Stimulated activated memory B cell treated with anti-CD40 and anti-IgM and Interleukin-4, amounts not matched to agents 10 μg/mL and 1 μg/mL and 100 μg/mL, for 72 hours (primary cell): Measurements from ENCODE around the gene MIX23.

Experiments used
- ATAC-seq: fragments of 150-1000 bp; cut with Tn5 transposase; 2 replicates; pipeline ENCODE4 v1.10.0; 2021
- H3K27ac Mint-ChIP-seq: one replicate; pipeline ENCODE4 v1.8.0; 2022; ENCODE audit warnings: mild to moderate bottlenecking, mixed read lengths
- H3K27me3 Mint-ChIP-seq: one replicate; pipeline ENCODE4 v1.8.0; 2022; ENCODE audit warnings: mixed read lengths
- H3K36me3 Mint-ChIP-seq: one replicate; pipeline ENCODE4 v1.8.0; 2022; ENCODE audit warnings: mixed read lengths
- H3K4me1 Mint-ChIP-seq: one replicate; pipeline ENCODE4 v1.8.0; 2022; ENCODE audit warnings: mixed read lengths
- H3K4me3 Mint-ChIP-seq: one replicate; pipeline ENCODE4 v1.8.0; 2022; ENCODE audit warnings: mild to moderate bottlenecking, moderate library complexity, mixed read lengths
- H3K9me3 Mint-ChIP-seq: one replicate; pipeline ENCODE4 v1.8.0; 2022; ENCODE audit warnings: mixed read lengths

The MIX23 gene

DNA sequence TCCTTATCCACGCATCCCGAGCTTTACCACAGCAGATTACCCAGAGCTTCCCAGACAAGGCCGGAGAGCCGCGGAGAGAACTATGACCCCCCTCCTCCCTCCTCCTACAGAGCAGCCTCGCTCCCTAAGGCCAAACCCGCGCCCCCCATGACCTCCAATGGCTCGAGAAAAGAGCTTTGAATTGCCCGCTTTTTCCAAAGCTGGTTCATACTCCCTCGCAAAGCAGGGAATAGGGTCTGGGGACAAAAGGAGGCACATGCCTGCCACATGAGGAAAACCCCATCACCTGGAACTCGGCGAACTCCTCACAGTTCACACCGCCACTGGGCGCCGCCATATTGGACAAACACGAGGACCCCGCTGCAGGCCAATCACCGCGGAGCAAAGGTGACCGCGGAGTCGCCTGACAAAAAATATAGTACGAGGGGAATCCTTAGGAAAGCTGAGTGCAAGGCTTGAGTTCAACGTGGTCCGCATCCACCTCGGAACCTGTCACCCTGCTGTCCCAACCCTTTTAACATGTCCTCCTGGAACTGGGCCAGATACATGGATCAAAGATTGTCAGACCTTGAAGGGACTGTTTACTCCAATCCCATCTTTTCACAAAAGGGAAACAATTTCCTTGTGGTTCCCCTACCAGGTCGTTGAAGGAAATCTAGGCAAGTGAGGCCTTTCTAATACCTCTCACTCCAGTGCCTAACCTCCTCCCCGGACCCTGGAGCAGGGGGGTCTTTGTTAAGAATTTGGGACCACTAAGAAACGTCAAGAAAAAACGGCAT is at the start of gene MIX23:
TSS of gene MIX23 (minus strand) at position 344 of the 779 bp plus-strand sequence. CDS start at position 337, 7 bp downstream.
- Mint-ChIP-seq H3K4me3 (peak within 1 kb of the TSS; percentile 90), H3K9me3 (no peaks in the 10 kb centered on the region), H3K27ac (peak within 1 kb of the TSS; percentile 93), H3K4me1 (peaks cover 59% of the 10 kb centered on the region), H3K36me3 (peaks cover 11% of the 10 kb centered on the region), H3K27me3 (no peaks in the 10 kb centered on the region)
- ATAC-seq, result peak; percentile 62

DNA sequence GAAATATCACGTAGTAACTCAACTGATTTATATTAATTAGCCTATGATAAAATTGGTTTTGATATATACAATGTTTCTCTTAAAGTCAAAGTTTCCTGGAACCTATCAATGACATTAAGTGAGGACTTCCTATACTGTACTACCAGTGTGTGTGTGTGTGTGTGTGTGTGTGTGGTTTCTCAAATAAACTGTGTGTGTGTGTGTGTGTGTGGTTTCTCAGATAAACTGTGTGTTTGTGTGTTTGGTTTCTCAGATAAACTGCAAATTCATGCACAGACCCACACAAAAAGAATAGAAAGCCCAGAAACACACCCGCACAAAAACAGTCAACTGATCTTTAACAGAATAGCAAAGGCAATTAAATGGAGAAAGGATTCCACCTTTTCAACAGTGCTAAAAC is 47.3 kb upstream of the MIX23 start:
- H3K27ac Mint-ChIP-seq, result no peak overlapping the region
- H3K9me3 Mint-ChIP-seq, result peaks cover 3% of the 10 kb centered on the region
- no peak overlapping the region for H3K4me3 Mint-ChIP-seq
- no peaks in the 10 kb centered on the region for H3K27me3 Mint-ChIP-seq
- ATAC-seq, result no peak
- H3K36me3 Mint-ChIP-seq, result peaks cover 82% of the 10 kb centered on the region
- H3K4me1 Mint-ChIP-seq, result peaks cover 8% of the 10 kb centered on the region

DNA sequence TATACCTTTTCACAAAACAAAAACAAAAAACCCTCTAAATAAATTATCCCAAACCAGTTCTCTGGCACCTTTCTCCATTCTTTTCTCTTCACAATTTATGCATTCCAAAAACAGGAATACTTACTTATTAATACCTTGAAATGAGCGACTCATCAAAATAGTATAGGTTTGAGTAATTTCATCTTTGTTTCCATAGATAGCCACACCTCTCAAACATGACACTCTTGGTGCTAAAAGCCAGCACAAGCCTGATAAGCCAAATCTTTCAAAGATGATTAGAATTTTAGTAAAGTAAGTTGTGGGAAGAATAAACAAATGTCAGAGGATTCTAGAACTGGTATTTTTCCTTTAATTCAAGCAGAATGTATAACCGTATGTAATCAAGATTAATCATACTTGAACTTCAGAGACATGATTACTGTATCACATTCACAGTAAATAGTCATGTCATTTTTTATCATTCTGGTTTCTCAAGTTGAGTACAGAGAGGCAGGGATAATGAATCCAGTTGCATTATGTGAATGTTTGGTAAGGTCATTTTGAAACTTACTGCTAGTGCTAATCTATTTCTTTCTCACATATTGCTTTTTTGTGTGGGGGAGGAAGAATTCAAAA is 44.9 kb upstream of the MIX23 start:
- H3K4me1 Mint-ChIP-seq, result peaks cover 8% of the 10 kb centered on the region
- H3K4me3 Mint-ChIP-seq, result no peak overlapping the region
- peaks cover 3% of the 10 kb centered on the region for H3K9me3 Mint-ChIP-seq
- no peak for ATAC-seq
- H3K27ac Mint-ChIP-seq, result peak overlapping the region; percentile 64
- H3K36me3 Mint-ChIP-seq, result peaks cover 74% of the 10 kb centered on the region
- no peaks in the 10 kb centered on the region for H3K27me3 Mint-ChIP-seq

DNA sequence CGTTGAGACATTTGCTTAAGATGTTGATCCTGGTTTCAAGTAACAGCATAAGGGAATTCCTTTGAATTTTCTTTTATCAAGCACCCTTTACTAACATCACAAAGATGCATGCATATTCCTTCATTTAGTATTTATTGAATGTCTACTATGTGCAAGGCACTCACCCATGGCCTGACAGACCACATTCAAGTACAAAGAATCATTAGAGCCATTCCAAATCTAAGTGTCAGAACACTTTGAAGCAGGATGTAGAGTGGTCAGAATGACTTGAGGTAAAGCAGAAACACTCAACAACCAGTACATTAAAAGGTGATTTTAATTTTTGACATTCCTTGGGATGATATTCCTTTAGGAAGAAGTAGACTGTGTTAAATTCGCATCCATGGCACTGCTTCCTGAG is 38.8 kb upstream of the MIX23 start:
- no peak for ATAC-seq
- Mint-ChIP-seq H3K4me3 (no peak overlapping the region), H3K27me3 (no peaks in the 10 kb centered on the region), H3K36me3 (peaks cover 32% of the 10 kb centered on the region), H3K9me3 (no peaks in the 10 kb centered on the region), H3K4me1 (peaks cover 8% of the 10 kb centered on the region), H3K27ac (no peak overlapping the region)

DNA sequence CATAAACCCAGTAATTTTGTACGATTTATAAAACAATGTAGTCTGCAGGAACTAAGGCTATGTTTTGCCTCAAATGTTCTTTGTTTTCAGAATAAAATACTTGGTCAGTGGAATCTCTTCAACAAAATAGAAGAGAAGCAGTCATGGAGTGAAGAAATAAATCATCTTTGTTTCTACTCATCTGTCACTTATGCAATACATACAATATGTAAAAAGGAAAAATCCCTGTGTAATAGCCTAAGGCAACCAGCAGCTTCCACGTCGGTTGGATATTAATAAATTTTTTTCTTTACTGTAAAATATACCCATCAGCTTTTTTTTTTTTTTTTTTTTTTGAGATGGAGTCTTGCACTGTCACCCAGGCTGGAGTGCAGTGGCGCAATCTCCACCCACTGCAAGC is 38.1 kb upstream of the MIX23 start:
- Mint-ChIP-seq H3K27ac (no peak overlapping the region), H3K4me1 (peaks cover 14% of the 10 kb centered on the region), H3K9me3 (no peaks in the 10 kb centered on the region), H3K4me3 (no peak overlapping the region), H3K36me3 (peaks cover 25% of the 10 kb centered on the region), H3K27me3 (no peaks in the 10 kb centered on the region)
- no peak for ATAC-seq

DNA sequence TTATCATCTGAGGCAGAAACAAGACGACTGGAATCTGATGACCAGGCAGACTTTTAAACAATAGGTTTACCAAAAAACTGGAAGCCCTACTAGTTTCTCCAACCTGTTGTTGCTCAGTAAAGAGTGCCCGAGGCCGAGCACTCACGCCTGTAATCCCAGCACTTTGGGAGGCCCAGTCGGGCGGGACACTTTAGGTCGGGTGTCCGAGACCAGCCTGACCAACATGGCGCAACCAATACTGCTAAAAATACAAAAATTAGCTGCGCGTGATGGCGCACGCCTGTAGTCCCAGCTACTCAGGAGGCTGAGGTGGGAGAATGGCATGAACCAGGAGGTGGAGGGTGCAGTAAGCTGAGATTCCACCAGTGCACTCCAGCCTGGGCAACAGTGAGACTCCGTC is 33.9 kb upstream of the MIX23 start:
- peaks cover 51% of the 10 kb centered on the region for H3K4me1 Mint-ChIP-seq
- no peak for ATAC-seq
- H3K4me3 Mint-ChIP-seq, result peak overlapping the region; percentile 86
- no peaks in the 10 kb centered on the region for H3K9me3 Mint-ChIP-seq
- peaks cover 35% of the 10 kb centered on the region for H3K36me3 Mint-ChIP-seq
- peak overlapping the region; percentile 93 for H3K27ac Mint-ChIP-seq
- no peaks in the 10 kb centered on the region for H3K27me3 Mint-ChIP-seq

DNA sequence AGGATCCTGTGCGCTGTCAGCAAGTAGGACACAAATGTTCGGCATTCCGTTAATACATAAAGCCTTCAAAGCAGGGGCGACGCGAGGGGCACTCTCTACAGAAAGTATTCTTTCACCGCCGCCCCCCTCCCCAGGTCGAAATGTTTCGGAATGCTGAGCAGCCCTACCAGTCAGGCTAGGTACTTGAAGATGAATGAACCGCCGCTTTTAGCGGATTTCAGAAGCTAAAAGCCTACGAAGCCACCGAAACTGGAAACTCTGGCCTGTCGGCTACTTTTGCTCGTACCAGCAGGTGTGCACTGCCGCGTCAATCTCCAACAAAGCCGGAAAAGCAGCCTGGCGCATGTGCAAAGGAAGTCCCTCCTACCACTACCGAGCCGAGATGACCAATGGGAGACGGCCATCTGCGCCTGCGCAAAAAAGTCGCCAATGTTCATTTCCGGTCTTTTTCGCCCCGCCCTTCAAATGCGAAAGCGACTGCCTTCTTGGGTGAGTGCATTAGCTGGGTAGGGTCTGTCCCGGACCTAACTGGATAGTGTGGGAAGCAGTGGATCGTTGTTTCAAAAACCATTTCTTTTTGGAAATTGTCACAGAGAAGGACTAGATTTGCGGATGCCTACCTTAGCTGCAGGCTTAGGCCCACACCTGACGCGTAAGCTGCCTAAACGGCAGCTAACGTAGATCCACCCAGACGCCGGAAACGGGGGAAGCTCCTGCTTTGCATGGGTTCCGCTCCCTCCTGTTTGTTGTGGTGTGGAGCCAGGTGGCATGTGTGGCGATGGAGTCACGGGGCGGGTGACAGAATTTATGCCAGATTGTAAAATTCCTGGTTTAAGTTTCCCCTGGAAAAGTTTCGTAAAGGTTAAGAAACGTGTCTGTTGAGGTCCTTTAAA is 33.0 kb upstream of the MIX23 start, which contains the start of gene WDR5B:
TSS of gene WDR5B (minus strand) at position 301 of the 893 bp plus-strand sequence. CDS start 534 bp downstream, outside the sequence.
- Mint-ChIP-seq H3K36me3 (peaks cover 31% of the 10 kb centered on the region), H3K9me3 (no peaks in the 10 kb centered on the region), H3K27me3 (no peaks in the 10 kb centered on the region), H3K27ac (peak within 1 kb of the TSS; percentile 93), H3K4me3 (peak within 1 kb of the TSS; percentile 86), H3K4me1 (peaks cover 53% of the 10 kb centered on the region)
- peak; percentile 98 for ATAC-seq

DNA sequence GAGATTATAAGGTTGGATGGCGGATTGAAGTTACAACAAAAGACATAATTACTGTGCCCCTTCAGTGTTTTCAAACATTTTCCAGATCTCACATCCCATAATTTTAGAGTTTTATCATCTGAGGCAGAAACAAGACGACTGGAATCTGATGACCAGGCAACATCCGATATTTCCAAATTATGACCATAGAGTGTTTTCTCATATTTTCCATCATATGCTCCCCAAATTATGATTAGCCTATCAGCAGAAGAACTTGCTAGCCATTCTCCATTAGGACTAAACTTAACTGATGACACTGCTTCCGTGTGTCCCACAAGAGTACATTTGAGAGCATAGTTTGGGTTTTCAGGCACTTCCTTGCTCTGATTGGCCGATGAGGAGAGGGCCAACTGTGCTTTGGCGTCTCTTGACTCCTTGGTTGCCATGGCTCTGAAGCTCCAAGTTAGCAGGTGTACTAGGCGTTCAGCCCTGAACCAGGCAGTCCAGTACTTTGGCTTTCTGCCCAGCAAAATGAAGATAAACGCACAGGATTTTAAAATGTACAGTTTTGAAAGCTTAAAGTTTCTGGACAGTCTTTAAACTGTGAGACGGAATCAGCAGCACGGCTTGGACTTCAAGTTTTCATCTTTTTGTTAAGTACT is 32.2 kb upstream of the MIX23 start:
- H3K27me3 Mint-ChIP-seq, result no peaks in the 10 kb centered on the region
- H3K4me1 Mint-ChIP-seq, result peaks cover 54% of the 10 kb centered on the region
- H3K4me3 Mint-ChIP-seq, result peak overlapping the region; percentile 86
- peak overlapping the region; percentile 93 for H3K27ac Mint-ChIP-seq
- peaks cover 28% of the 10 kb centered on the region for H3K36me3 Mint-ChIP-seq
- peak; percentile 74 for ATAC-seq
- no peaks in the 10 kb centered on the region for H3K9me3 Mint-ChIP-seq

DNA sequence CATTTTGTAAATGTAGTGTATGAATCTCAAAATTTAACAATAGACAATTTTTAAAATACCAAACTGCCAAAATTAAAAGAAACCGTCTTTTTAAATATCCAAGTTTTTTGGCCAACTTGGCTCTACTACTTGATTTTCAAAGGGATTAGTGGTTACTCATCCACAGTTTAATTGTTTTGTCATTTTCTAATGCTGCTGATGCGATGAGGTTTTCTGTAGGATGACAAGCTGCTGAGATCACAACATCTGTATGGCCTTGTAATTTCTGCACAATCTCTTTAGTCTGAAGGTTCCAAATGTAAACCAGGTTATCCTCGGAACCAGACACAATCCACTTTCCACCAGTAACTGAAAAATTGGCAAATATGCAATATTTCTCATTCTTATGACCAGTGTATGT is 31.4 kb upstream of the MIX23 start:
- ATAC-seq, result no peak
- Mint-ChIP-seq H3K4me1 (peaks cover 60% of the 10 kb centered on the region), H3K27ac (peak overlapping the region; percentile 93), H3K27me3 (no peaks in the 10 kb centered on the region), H3K36me3 (peaks cover 30% of the 10 kb centered on the region), H3K4me3 (peak overlapping the region; percentile 86), H3K9me3 (no peaks in the 10 kb centered on the region)

DNA sequence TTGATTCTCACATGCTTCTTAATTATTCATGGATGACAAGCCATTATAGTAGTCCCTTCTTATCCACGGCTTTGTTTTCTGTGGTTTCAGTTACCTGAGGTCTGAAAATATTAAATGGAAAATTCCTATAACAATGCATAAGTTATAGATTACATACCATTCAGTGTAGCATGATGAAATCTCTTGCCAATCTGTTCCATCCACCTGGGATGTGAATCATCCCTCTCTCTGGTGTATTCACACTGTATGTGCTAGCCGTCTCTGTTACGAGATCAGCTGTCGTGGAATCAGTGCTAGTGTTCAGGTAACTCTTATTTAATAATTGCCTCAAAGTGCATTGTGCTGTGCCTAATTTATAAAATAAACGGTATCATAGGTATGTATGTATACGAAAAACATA is 27.6 kb upstream of the MIX23 start:
- H3K27ac Mint-ChIP-seq, result no peak overlapping the region
- no peaks in the 10 kb centered on the region for H3K27me3 Mint-ChIP-seq
- H3K36me3 Mint-ChIP-seq, result peaks cover 55% of the 10 kb centered on the region
- H3K4me3 Mint-ChIP-seq, result no peak overlapping the region
- no peaks in the 10 kb centered on the region for H3K9me3 Mint-ChIP-seq
- peaks cover 70% of the 10 kb centered on the region for H3K4me1 Mint-ChIP-seq
- no peak for ATAC-seq

DNA sequence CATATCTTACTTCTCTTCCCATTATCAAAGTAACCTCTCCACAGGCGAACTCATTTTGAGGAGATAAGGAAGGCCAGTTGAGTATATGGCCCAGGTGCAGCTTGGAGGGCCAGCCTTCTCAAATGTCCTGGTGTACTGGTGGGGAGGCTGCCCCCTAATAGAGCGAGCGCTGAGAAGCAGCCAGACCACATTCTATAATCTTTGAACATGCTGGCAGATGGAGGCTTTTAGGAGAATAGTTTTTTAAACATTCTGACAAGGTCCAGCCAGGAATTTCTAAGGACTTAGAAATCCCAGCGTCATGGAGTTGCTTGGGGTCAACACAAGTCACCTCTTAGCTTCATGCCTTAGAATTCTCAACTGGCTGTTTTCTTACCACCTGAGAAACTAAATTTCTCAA is 27.1 kb upstream of the MIX23 start:
- no peak overlapping the region for H3K4me3 Mint-ChIP-seq
- H3K9me3 Mint-ChIP-seq, result no peaks in the 10 kb centered on the region
- H3K27ac Mint-ChIP-seq, result peak overlapping the region; percentile 80
- ATAC-seq, result no peak
- peaks cover 53% of the 10 kb centered on the region for H3K36me3 Mint-ChIP-seq
- no peaks in the 10 kb centered on the region for H3K27me3 Mint-ChIP-seq
- peaks cover 65% of the 10 kb centered on the region for H3K4me1 Mint-ChIP-seq

DNA sequence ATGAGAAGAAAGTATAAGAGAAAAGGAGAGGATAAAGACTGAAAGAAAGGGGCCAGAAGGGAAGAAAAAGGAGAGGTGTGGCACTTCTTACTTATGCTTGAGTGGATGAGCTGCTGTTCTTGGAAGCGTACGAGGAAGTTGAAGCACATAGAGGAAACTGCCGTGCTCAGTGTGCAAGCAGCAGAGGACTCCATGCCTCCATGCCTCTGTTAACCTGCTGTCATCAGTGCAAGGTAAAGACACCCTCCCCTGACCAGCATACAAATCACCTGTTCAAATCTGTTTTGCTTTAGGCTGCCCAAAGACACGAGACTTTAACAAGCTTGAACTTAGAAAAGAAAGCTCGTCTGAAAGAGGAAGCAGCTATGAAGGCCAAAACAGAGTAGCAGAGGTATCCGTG is 26.4 kb upstream of the MIX23 start:
- peaks cover 58% of the 10 kb centered on the region for H3K4me1 Mint-ChIP-seq
- peak overlapping the region; percentile 43 for H3K4me3 Mint-ChIP-seq
- peaks cover 46% of the 10 kb centered on the region for H3K36me3 Mint-ChIP-seq
- H3K27me3 Mint-ChIP-seq, result no peaks in the 10 kb centered on the region
- peak overlapping the region; percentile 80 for H3K27ac Mint-ChIP-seq
- peak; percentile 24 for ATAC-seq
- H3K9me3 Mint-ChIP-seq, result no peaks in the 10 kb centered on the region

DNA sequence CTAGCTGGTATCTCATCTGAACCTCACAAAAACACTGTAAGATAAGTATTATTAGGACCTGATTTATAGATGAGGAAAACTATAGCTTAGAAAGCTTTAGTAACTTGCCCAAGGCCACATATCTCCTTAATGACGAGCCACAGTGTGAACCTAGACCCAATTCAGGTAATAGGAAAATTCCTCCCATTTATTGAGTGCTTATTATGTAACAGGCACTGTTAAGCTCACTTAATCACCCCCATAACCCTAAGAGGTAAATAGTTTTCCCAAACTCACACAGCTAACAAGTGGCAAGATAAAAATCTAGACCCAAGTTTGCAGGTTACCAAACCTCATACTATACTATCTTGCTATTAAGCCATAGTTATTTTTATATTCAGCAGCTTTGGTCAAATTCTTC is 24.9 kb upstream of the MIX23 start:
- Mint-ChIP-seq H3K36me3 (peaks cover 46% of the 10 kb centered on the region), H3K27ac (peak overlapping the region; percentile 80)

DNA sequence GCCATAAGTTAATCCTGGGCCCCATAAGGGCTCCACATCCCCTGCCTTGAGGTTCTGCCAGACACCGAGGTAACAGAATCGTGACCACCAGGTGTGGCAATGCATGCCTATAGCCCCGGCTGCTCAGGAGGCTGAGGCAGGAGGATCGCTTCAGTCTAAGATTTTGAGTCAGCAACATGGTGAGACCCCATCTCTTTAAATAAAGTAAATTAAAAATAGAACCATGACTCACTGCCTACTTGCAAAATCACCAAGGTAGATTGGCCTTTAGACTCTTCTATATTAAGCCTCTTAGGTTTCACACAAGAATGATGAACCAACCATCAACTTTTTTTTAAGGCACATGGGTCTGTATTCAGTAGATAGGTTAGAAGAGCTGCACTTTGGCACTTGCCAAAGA is 23.2 kb upstream of the MIX23 start:
- peaks cover 46% of the 10 kb centered on the region for H3K36me3 Mint-ChIP-seq
- ATAC-seq, result no peak
- no peaks in the 10 kb centered on the region for H3K27me3 Mint-ChIP-seq
- H3K27ac Mint-ChIP-seq, result peak overlapping the region; percentile 53
- peaks cover 34% of the 10 kb centered on the region for H3K4me1 Mint-ChIP-seq
- no peak overlapping the region for H3K4me3 Mint-ChIP-seq
- H3K9me3 Mint-ChIP-seq, result no peaks in the 10 kb centered on the region

More for the DNA sequence above, 24.9 kb upstream of the MIX23 start:
- no peak overlapping the region for H3K4me3 Mint-ChIP-seq
- no peak for ATAC-seq
- H3K4me1 Mint-ChIP-seq, result peaks cover 43% of the 10 kb centered on the region
- H3K27me3 Mint-ChIP-seq, result no peaks in the 10 kb centered on the region
- H3K9me3 Mint-ChIP-seq, result no peaks in the 10 kb centered on the region

DNA sequence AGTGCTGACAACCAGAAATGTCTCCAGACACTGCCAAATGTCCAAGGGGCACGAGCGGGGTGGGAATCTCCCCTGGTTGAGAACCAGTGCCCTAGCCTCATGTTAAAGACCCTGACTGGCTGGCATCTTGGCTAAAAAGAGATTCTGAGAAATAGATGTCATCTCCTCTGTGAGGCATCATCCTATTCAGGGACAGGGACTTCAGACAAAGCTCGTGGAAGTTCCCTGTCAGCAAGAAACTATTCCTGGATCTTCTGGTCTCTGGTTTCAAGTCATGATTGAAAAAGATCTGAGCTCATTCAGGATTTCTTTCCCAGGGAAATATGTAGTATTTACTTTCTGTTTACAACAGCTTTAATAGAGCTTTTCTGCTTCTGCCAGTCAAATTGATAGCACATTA is 22.0 kb upstream of the MIX23 start:
- Mint-ChIP-seq H3K4me3 (no peak overlapping the region), H3K36me3 (peaks cover 44% of the 10 kb centered on the region), H3K27ac (no peak overlapping the region), H3K4me1 (peaks cover 34% of the 10 kb centered on the region), H3K9me3 (no peaks in the 10 kb centered on the region), H3K27me3 (no peaks in the 10 kb centered on the region)
- ATAC-seq, result no peak
